Spleen (tissue), 7 donors: ENCODE results near the gene SNX2.

Experiments used
- CTCF ChIP-seq, 11 experiments: fragments of 200-600 bp in 7 of 11; fragments of 450-650 bp in 4 of 11; sonication (generic) in 4 of 11; IDR thresholded peaks in 8 of 11; conservative IDR thresholded peaks in 3 of 11; 1 replicate in 7 of 11; 2 replicates in 4 of 11; pipeline versions ENCODE4 v1.4.0 to v1.8.0; 2016 to 2021; ENCODE audit warnings: antibody characterized with exemption in 11 of 11, inconsistent platforms in 4 of 11, mild to moderate bottlenecking in 1 of 11
- POLR2A ChIP-seq, 3 donors: fragments of 450-650 bp; IDR thresholded peaks; one replicate each; pipeline ENCODE4 v1.5.1; 2017; ENCODE audit warnings: antibody characterized with exemption in 3 of 3, mild to moderate bottlenecking in 1 of 3
- donor health status: DM: no; HTN: no; CAD: no; lungs with moderate emphysema.
- donor health status: DM: no; HTN: no; CAD: no.
- donor health status: DM: no; HTN: no; CAD: no.

GRCh38 chr5:122835681-122836080 lies 60.8 kb downstream of the SNX2 start:
- TF ChIP-seq POLR2A (IDR thresholded peaks at IDR 0.05) (no peak), CTCF (IDR thresholded peaks at IDR 0.05 in 8 of 11, conservative IDR thresholded peaks at IDR 0.05 in 3 of 11) (no peak)
